GM21825 (cell line): ENCODE data around the gene PRR29.
A peak's percentile ranks its signal among the peaks of the same experiment; 100 is the strongest.

ENCODE experiments used
- ATAC-seq: cut with Tn5 transposase; IDR thresholded peaks from one replicate; pipeline ENCODE4 v1.9.1; 2021; ENCODE audit warnings: mild to moderate bottlenecking, moderate library complexity; ENCODE audit not compliant: unreplicated experiment

PRR29 gene

DNA sequence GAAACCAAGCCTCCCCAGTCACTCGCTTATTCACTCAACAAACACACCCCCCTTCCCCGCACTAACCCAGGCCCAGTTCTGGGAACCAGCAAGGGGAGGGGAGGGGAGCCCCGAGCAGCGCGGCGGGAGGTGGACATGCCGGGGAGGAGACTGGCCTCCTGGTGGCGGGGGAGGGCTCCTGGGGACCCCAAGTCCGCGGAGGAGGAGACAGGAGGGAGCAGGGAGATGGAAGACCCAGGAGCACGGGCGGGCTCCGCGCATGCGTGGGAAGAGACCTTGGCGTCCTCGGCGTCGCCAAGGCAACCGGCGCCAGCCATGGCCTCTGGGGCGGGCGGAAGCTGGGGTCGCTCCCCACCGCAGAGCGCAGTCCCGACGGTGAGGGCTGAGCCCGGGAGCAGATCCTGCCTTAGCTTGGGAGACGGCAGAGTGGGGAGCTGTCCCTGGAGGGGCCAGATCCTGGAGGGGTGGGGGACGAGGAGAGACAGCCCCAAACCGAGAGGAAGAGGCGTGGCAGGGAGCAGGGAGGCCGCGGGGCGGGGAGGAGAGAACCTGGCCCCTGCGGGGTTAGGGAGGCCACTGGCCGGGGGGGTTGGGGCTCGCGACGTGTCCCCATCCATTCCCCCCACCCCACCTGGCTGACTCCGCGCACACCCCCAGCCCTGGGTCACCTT, at the start of gene PRR29:
PRR29 (plus strand) TSS at position 302 of the 671 bp plus-strand sequence; CDS start at position 316, 14 bp downstream.
- ATAC-seq: peak; percentile 59

DNA sequence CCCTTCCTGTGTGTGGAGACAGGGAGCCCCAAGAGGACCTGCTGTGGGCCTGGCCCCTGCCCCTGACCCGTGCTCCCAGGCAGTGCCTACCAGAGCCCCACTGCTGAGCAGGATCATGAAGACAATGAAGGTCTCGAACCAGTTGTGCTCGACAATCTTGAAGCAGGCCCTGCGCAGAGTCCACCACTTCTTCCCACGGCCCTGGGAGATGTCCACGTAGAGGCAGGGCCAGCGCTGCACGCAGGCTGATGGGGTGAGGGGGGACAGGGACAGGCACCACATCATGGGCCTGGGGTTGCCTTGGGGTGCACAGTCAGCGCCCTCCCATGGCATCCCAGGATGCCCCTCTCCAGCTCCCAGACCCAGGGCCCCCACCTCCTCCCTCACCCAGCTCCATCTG, 49.6 kb upstream of the PRR29 start:
- no peak for ATAC-seq

DNA sequence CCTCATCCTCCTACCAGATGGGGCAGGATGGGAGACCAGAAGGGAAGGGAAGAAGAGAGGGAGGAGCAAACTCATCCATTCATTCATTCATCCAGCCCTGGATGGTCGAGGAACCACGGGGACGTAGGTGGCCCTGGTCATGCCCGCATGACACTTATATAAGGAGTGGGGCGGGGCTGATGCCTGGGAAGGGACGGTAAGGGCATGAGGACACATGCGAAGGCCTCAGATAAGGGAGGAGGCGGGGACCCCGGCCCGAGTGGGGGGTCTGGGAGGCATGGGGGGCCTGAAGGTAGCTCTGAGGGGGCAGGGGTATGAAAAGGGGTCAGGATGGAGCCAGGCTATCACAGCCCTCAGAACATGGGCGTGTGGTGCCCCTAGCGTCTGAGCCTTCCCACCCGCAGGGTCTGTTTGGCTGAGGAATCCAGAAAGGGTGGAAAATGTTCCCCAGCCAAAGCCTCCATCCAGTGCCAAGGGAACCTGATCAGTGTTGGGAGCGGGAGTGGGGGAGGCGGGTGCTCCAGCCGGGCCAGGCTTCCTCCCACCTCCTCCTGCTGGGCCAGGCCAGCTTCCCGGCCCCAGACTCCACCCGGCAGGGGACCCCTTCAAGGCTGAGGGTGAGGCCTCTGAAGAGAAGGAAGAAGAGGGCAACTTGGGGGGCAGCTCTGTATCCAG, 48.4 kb upstream of the PRR29 start:
- ATAC-seq: no peak

DNA sequence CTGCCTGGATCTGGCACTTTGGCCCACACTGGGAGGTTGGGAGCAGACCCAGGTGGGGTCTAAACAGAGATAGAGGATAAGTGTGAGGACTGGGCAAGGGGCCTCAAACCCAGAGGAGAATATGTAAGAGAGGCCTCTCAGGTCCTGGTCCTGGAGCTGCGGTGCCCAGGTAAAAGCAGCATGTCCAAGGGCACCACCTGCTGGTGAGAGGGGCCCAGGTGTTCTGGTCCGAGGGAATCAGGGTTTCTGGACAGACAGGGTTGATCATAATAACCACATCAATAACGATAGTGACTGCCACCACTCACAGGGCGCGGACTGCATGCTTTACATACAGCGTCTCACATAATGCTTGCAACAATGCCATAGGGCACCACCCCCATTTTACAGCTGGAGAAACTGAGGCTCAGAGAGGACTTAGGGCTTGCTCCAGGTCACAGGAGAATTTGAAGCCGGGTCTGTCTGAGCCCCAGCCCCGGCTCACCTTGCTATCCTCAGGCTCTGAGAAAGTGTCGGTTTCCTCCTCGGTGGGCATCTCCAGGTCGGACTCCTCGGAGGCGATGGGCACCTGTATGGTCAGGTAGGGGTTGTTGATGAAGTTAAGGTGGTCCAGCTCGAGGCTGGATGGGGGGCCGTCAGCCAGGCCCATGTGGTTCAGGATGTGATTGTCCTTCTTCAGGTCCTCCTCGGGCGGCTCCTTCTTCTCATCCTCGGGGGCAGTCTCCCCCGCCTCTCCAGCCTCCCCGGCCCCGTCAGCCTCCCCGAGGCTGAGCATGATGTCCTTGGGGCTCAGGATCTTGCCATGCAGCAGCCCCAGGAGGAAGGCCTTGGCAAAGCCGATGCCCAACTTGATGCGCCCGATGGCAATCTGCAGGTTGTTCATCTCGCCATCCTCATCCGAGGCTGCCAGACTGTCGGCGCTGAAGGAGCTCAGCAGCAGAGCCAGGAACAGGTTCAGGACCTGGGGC, 46.9 kb upstream of the PRR29 start:
- no peak for ATAC-seq

DNA sequence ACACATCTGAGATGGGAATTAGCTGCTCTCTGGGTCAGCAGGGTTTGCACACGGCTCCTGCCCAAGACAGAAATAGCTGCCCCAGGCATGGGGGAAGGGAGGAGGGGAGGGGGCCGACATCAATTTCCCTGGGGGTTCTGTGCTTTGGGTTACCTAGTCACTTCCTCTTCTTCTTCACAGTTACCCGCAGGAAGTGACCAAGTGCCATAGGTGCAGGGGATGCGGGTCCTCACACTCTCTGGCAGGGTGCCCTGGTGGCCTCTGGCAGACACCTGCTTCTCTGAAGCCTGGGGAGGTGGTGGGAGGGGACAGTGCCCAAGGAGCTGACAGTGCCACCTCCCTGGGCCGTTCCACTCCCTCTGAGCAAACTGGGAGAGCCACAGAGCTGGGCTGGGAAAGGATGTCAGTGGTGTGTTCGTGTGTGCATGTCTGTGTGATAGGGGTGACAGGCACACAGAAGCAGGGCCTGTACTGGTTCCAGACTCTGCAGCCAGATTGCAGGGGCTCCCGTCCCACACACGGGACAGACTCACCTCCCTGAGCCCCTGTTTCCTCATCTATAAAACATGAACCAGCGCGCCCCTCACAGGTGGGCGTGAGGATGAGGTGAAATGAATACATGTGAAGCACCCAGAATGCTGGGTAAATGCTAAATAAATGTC, 43.6 kb upstream of the PRR29 start:
- peak; percentile 63 for ATAC-seq

DNA sequence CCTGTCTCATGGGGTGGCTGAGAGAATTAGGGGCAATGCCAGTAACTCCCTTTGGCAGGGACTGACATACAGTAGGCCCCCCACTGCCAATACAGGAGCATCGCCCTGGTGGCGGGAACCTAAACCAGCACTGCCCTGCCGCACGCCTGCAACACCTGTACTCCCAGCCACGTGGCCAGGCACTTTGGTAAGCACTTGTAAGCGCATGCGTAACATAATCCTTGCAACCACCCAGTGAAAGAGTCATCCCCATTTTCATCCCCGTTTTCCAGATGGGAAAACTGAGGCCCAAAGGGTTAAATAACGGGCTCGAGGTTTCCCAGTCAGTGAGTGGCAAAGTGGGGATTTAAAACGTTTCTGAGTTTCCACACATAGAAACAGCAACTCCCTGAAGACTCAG, 42.9 kb upstream of the PRR29 start:
- ATAC-seq: no peak

DNA sequence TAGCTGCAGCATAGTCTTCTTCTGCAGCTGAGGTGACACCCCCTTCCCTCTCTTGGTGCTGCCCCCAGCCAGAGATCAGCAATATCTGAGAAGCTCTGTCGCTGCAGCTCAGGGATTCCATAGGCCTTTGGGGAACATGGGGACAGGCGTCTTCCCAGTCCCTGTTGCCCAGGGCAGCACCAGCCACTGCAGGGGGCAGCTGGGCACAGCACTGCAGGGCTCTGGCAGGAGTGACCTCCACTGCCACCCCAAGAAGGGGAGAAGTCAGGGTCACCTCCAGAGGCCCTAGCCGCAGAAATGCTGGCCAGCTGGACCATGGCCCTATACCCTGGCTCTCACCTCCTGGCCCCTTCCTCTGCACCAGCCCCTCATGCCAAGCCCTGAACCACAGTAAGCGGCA, 42.4 kb upstream of the PRR29 start:
- no peak for ATAC-seq

DNA sequence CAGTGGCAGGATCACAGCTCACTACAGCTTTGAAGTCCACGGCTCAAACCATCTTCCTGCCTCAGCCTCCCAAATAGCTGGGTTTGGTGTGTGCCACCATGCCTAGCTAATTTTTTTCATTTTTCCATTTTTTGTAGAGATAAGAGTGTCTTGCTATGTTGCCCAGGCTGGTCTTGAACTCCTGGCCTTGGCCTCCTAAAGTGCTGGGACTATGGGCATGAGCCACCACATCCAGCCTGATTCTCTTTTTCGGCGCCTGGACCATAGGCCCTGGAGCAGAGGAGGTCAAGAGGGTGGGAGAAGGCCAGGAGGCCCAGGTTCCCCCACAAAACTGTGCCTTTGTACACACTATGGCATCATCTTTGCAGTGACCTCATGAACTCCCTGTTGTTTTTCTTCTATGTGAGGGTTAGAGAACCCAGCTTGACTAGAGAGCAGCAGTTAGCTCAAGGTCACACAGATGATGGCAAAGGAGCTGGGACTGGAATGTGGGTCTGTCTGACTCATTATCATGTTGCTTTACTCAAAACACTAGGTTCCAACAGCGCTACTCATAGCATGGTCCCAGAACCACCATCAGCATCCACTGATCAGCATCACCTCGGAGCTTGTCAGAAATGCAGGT, 41.7 kb upstream of the PRR29 start:
- ATAC-seq: no peak

DNA sequence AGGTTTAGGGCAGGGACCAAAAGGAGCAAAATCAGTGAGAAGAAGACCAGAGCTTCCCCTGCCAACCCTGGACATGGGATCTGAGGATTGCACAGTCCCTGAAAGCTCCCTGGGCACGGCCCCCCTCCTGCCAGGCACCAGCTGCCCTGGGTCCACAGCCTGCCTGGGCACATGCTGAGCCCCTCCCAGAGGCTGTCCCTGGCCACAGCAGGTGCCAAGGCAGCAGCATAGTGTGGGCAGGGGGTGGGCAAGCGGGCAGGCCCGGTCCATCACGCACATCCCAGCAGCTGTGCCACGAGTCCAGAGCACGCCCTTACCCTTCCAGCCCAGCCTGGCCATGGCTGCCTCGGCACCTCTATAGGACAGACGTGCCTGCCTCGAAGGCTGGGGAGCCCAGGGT, 38.1 kb upstream of the PRR29 start:
- ATAC-seq: no peak

DNA sequence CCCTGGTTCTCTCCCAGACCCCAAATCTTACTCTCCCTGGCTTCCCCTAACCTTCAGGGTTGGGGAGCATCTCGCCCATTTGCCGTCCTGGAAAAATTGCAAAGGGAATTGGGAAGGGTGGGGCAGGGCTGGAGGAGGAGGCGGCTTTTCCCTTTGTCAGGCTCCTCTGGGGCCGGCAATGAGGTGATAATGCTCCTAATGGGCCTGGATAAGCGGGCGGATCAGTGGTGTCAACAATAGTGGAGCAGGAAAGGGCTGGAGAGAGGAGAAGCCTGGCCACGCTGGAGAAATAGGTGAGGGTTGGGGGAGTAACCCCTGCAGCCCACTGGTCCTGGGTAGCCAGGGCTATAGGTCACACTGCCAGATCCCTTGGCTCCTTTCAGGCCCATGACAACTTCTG, 37.7 kb upstream of the PRR29 start:
- no peak for ATAC-seq

DNA sequence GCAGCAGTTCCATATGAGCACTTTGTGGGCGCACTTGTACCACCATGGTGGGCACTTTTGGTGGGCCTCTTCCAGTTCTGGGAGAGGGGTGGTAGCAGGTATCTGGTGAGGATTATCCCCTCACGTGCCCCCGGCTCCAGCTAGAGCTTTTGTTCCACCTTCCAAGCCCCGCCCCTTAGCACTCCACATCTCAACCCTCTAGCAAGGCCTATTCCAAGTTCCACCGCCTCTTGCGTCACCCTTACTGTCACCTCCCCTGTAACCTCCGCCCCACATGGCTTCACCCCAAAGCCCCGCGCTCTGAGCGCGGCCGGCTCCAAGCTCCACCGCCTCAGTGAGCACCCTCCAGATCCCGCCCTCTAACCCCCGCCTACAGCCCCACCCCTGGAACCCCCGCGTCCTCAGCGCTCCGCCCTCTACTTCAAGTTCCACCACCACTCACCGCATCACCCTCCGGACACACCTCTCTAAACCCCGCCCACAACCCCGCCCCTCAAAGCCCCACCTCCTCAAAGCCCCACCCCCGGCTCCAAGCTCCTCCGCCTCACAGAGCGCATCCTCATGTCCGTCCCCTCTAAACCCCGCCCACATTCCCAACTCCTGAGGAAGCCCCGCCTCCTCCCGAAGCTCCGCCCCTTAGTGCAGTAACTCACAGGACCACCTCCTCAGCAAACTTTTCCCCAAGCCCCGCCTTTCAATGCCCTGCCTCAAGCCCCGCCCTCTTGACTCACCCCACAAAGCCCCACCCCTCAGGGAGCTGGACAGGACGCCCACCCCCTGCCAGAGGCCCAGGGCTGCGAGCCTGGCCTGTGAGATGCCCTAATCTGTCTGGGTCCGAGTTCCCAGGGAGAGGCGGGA, 36.6 kb upstream of the PRR29 start:
- no peak for ATAC-seq

DNA sequence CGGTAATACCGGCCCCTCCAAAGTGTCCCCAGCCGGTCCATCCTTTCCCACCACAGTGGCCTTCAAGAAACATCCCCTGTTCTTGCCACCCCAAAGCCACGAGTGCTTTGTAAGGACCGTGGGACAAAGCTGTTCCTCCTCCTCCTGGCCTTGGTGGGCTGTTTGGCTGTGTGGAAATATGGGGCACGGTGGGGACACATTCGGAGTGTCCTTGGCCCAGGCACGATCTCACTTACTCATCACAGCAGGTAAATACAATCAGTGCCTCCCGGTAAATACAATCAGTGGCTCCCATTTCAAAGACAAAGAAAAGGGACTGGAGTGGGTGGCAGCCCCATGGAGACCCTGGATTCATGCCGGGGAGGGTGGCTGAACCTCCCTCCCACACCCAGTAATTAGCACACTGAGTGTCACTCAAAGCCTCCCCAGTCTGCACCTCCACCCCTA, 35.8 kb upstream of the PRR29 start:
- no peak for ATAC-seq

DNA sequence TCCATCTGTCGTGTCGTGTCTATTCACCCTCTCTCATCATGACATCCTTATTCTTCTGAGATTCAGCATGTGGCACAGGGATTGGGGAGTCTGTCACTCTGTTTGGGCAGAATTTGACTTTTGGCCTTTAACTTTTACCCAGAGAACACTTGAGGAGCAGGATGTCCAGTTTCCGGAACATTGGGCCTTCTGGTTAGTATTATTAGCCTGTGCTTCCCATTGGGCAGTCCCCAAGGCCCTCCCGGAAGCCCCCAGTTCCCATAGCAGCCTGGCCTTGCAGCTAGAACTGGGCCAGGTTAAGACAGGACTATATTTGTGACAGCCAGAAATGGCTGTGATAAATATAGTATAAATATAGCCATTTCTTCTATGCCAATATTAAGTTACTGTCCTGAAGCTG, 35.0 kb upstream of the PRR29 start:
- no peak for ATAC-seq

DNA sequence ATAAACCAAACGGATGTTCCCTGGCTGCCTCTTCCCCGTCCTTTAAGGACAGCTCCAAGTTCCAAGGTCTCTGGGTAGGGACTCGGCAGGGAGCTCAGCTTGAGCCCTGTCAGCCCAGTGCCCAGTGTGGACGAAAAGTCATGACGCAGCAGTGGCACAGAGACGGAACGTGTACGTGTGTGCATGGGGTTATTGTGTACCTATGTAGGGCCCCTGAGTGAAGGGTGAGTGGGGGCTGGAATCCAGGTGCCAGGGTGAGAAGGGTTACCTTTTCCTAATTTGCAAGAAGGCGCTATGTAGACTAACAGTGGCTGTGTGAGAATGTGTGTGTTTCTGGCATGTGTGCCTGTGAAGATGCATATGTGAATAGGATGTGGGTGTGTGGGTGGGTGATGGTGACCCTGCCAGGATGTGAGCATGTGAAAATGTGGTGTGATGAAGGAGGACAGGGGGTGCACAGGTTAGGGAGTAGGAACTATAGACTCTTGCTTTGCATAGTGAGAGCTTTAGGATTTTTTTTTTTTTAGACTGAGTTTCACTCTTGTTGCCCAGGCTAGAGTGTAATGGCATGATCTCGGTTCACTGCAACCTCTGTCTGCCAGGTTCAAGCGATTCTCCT, 31.4 kb upstream of the PRR29 start:
- no peak for ATAC-seq

DNA sequence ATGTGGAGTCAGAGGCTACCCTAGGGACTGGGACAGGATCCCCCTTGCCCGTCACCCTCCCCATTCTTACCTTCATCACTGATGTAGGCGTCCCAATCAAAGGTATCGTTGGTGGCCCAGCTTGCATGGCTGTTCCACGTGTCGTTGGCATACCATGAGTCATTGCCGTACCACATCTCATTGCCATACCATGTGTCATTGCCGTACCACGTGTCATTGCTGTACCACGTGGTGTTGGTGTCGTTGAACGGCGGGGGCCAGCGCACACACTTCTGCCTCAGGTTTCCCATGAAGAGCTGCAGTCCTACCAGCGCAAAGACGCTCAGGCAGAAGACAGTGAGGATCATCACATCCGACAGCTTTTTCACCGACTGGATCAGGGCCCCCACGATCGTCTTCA, 30.2 kb upstream of the PRR29 start:
- no peak for ATAC-seq

DNA sequence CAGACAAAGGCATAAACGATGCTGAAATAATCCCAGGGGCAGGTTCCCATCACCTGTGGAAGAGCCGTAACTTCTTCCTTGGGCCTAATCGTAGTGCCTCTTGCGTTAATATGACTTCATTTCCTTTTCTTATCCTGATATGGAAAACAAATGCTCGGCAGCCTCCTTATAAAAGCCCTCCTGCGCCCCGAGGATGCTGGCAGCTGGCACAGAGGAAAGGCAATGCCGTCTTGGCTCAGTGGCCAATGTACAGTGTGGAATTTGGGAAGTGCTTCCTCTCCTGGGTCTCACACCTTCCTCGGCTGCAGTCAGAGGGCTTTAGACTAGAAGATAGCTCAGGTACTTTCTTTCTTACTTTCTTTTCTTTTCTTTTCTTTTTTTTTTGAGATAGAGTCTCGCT, 28.9 kb upstream of the PRR29 start:
- ATAC-seq: no peak

DNA sequence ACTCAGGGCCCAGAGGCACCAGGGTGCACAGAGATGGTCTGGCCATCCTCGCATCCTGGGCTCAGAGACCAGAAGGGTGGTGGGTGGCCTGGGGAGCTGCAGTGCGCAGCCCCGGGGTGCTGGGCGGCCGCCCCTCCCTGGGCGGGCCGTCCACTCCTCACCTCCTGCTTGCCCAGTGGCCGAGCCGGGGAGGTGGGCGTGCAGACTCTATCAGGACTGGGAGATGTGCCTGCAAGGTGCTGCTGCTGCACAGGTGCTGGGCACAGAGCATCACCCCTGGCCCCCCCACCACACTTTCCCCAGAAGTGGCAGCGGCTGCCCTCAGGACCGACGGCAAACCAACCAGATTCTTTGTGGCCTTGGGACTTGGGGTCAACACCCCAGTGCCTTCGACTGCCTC, 25.4 kb upstream of the PRR29 start, which contains the start of gene SCN4A:
SCN4A (minus strand) TSS at position 123 of the 400 bp plus-strand sequence; CDS start at position 46, 77 bp downstream.
- ATAC-seq: no peak

DNA sequence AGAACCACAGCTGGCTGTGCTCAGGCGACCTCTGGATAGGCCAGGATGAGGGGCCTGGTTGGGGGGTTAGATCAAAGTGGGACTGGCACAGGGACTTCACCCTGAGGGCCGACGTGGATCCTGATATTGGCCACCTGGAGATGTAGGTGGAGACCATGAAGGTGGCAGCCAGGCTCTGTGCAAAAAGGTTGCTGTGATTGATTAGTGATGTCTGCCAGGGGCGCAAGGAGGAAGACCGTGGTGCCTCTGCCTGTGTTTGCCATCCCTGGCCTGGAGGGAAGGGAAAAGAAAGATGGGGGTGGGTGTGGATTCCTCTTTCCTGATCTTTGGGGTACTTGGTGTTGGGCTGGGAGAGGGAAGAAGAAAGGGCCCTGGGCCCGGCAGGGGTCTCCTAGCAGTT, 24.9 kb upstream of the PRR29 start:
- ATAC-seq: no peak
